Naive thymus-derived CD4-positive, alpha-beta T cell (primary cell): ENCODE data around the gene EPB41L3. TPM values are rescaled to one million over a fixed set of nuclear protein-coding genes. Genes with fewer than 3 reads are reported as not detected.
"Not testable (repeated sequence)": the region's sequence is repeated elsewhere in the genome, so short reads cannot be mapped to it uniquely, and the experiment has no call there.

ENCODE experiments used
- ATAC-seq: fragments of 150-1000 bp; cut with Tn5 transposase; 2 replicates; pipeline ENCODE4 v1.10.0; 2021; ENCODE audit warnings: mild to moderate bottlenecking, moderate library complexity
- CTCF ChIA-PET: fragments of 350-600 bp; sonication (Branson Sonifier 250); formaldehyde crosslinking; loops from one replicate; lab custom pipeline; 2021; ENCODE audit warnings: antibody characterized with exemption; lab: Charles Lee
- POLR2A ChIA-PET: fragments of 350-600 bp; sonication (Branson Sonifier 250); formaldehyde crosslinking; loops from one replicate; lab custom pipeline; 2021; ENCODE audit warnings: antibody characterized with exemption, inconsistent platforms; lab: Charles Lee
- DNase-seq, 9 donors: peaks; one replicate each; pipeline versions ENCODE4 v3.0.0 to v3.0.0-alpha.2; 2020 to 2022; ENCODE audit warnings: mixed read lengths in 1 of 9
- H3K27ac ChIP-seq: one replicate; pipeline ENCODE4 v1.7.0; 2013; ENCODE audit warnings: mild to moderate bottlenecking, low read depth, low read length, moderate library complexity
- H3K27me3 ChIP-seq, 2 donors: one replicate each; pipeline ENCODE4 v1.7.0; 2013; ENCODE audit warnings: low read length in 2 of 2, mild to moderate bottlenecking in 2 of 2, moderate library complexity in 2 of 2; ENCODE audit not compliant: control insufficient read depth in 2 of 2, insufficient read depth in 2 of 2
- H3K36me3 ChIP-seq, 3 experiments: 1 replicate in 2 of 3; 2 replicates in 1 of 3; pipeline ENCODE4 v1.7.0; 2013; ENCODE audit warnings: low read length in 3 of 3, mild to moderate bottlenecking in 3 of 3, moderate library complexity in 1 of 3; ENCODE audit not compliant: insufficient read depth in 3 of 3, control insufficient read depth in 2 of 3
- H3K4me1 ChIP-seq, 2 donors: one replicate each; pipeline ENCODE4 v1.7.0; 2013; ENCODE audit warnings: low read length in 2 of 2, mild to moderate bottlenecking in 2 of 2, moderate library complexity in 1 of 2; ENCODE audit not compliant: control insufficient read depth in 2 of 2, insufficient read depth in 2 of 2
- H3K4me3 ChIP-seq: 2 replicates; pipeline ENCODE4 v1.7.0; 2013; ENCODE audit warnings: mild to moderate bottlenecking, low read length
- H3K9me3 ChIP-seq, 3 experiments: 1 replicate in 2 of 3; 2 replicates in 1 of 3; pipeline ENCODE4 v1.7.0; 2013; ENCODE audit warnings: low read length in 3 of 3; ENCODE audit not compliant: control insufficient read depth in 2 of 3
- H3K27ac Mint-ChIP-seq, 9 donors: one replicate each; pipeline ENCODE4 v1.8.0; 2020 to 2022; ENCODE audit warnings: mixed read lengths in 9 of 9, mild to moderate bottlenecking in 8 of 9, moderate library complexity in 5 of 9, inconsistent platforms in 2 of 9
- H3K27me3 Mint-ChIP-seq, 5 donors: one replicate each; pipeline ENCODE4 v1.8.0; 2021 to 2022; ENCODE audit warnings: mixed read lengths in 5 of 5, mild to moderate bottlenecking in 1 of 5
- H3K36me3 Mint-ChIP-seq, 5 donors: one replicate each; pipeline ENCODE4 v1.8.0; 2020 to 2022; ENCODE audit warnings: mixed read lengths in 5 of 5, mild to moderate bottlenecking in 3 of 5, inconsistent platforms in 1 of 5
- H3K4me1 Mint-ChIP-seq, 7 donors: one replicate each; pipeline ENCODE4 v1.8.0; 2020 to 2022; ENCODE audit warnings: mixed read lengths in 7 of 7, mild to moderate bottlenecking in 3 of 7, inconsistent platforms in 1 of 7
- H3K4me3 Mint-ChIP-seq, 10 donors: one replicate each; pipeline ENCODE4 v1.8.0; 2020 to 2022; ENCODE audit warnings: mild to moderate bottlenecking in 10 of 10, mixed read lengths in 10 of 10, moderate library complexity in 6 of 10, inconsistent platforms in 2 of 10
- H3K9me3 Mint-ChIP-seq, 11 donors: one replicate each; pipeline ENCODE4 v1.8.0; 2020 to 2022; ENCODE audit warnings: mixed read lengths in 11 of 11, mild to moderate bottlenecking in 4 of 11, inconsistent platforms in 1 of 11, moderate library complexity in 1 of 11
- intact Hi-C, 2 donors: fragments of 100-400 bp; cut with micrococcal nuclease; formaldehyde crosslinking; loops; one replicate each; pipeline ENCODE4 v1.15.1; 2023
- polyA plus RNA-seq, 2 donors: library from polyadenylated mRNA; unstranded; fragments of 300-500 nt; fragmentation: Illumina TruSeq; gene quantifications; one replicate each; pipeline ENCODE4 v1.2.3, GENCODE V29; 2021
- total RNA-seq, 6 experiments: library from RNA in 5 of 6; stranded (reverse) in 5 of 6; gene quantifications; 1 replicate in 5 of 6; 2 replicates in 1 of 6; pipeline ENCODE4 v1.2.3 and lab custom pipeline; 2021 to 2026

Gene EPB41L3
- total and polyA plus RNA-seq, 7 experiments from 2014 or later = 1.5 to 35.5 (median 12.5) TPM

GRCh38 chr18:5490753-5491480 lies 52.9 kb downstream of the EPB41L3 start:
- Histone ChIP-seq H3K4me1 (no peaks in the 10 kb centered on the region), H3K36me3 (no peaks in the 10 kb centered on the region), H3K9me3 (no peaks in the 10 kb centered on the region), H3K27ac (no peak overlapping the region), H3K27me3 (no peaks in the 10 kb centered on the region), H3K4me3 (no peak overlapping the region)
- Mint-ChIP-seq H3K27ac (peak overlapping the region in 2 of 9 donors; percentile 4), H3K4me1 (peaks cover 0 to 9% (median 4%) of the 10 kb centered on the region in 7 donors), H3K9me3 (peaks cover 0 to 10% (median under 1%) of the 10 kb centered on the region in 11 donors), H3K36me3 (peaks cover 0 to 14% (median 4%) of the 10 kb centered on the region in 5 donors), H3K4me3 (no peak overlapping the region), H3K27me3 (peaks cover 0 to 14% (median 10%) of the 10 kb centered on the region in 5 donors)
- CTCF ChIA-PET = no interaction called here
- ATAC-seq (no peak), DNase-seq (peak in 1 of 9 donors; percentile 1)
- POLR2A ChIA-PET = no interaction called here
- intact Hi-C loops = no loop called here

- DNase-seq (no peak), ATAC-seq (no peak)
- no peak overlapping the region for H3K27ac ChIP-seq
- no peaks in the 10 kb centered on the region for H3K4me1 ChIP-seq
- H3K27ac Mint-ChIP-seq = no peak overlapping the region
- H3K36me3 Mint-ChIP-seq = peaks cover 0 to 21% (median 4%) of the 10 kb centered on the region in 5 donors
- ChIA-PET POLR2A (no interaction called here), CTCF (no interaction called here)
- H3K36me3 ChIP-seq = no peaks in the 10 kb centered on the region
- peaks cover 0 to 13% (median 4%) of the 10 kb centered on the region in 11 donors for H3K9me3 Mint-ChIP-seq
- no peak overlapping the region for H3K4me3 ChIP-seq
- H3K9me3 ChIP-seq = no peaks in the 10 kb centered on the region
- H3K27me3 ChIP-seq = no peaks in the 10 kb centered on the region
- no peak overlapping the region for H3K4me3 Mint-ChIP-seq
- intact Hi-C loops = no loop called here
- peaks cover 0 to 11% (median 4%) of the 10 kb centered on the region in 7 donors for H3K4me1 Mint-ChIP-seq
- H3K27me3 Mint-ChIP-seq = peaks cover 0 to 13% (median 10%) of the 10 kb centered on the region in 5 donors
Measured at GRCh38 chr18:5488844-5489243, 55.0 kb downstream of the EPB41L3 start.

- Mint-ChIP-seq H3K9me3 (peaks cover 0 to 13% (median 3%) of the 10 kb centered on the region in 11 donors), H3K4me1 (peaks cover 0 to 17% (median 0%) of the 10 kb centered on the region in 7 donors), H3K27me3 (peaks cover 0 to 11% (median 10%) of the 10 kb centered on the region in 5 donors), H3K36me3 (peaks cover 0 to 28% (median 4%) of the 10 kb centered on the region in 5 donors)
- H3K4me3 ChIP-seq, H3K27ac Mint-ChIP-seq, ATAC-seq, intact Hi-C loops, POLR2A ChIA-PET, H3K9me3 ChIP-seq, DNase-seq, H3K4me3 Mint-ChIP-seq, CTCF ChIA-PET, H3K36me3 ChIP-seq, H3K4me1 ChIP-seq, H3K27me3 ChIP-seq, H3K27ac ChIP-seq: not testable (repeated sequence)
Measured at GRCh38 chr18:5488044-5488443, 55.8 kb downstream of the EPB41L3 start.

- Histone ChIP-seq H3K27me3 (no peaks in the 10 kb centered on the region), H3K27ac (no peak overlapping the region), H3K9me3 (no peaks in the 10 kb centered on the region), H3K4me1 (no peaks in the 10 kb centered on the region), H3K36me3 (no peaks in the 10 kb centered on the region), H3K4me3 (no peak overlapping the region)
- DNase-seq (no peak), ATAC-seq (no peak)
- Mint-ChIP-seq H3K27me3 (peaks cover 0 to 18% (median 6%) of the 10 kb centered on the region in 5 donors), H3K27ac (no peak overlapping the region), H3K36me3 (peaks cover 0 to 41% (median 13%) of the 10 kb centered on the region in 5 donors), H3K4me1 (peaks cover 0 to 16% (median 6%) of the 10 kb centered on the region in 7 donors), H3K9me3 (peaks cover 0 to 28% (median 12%) of the 10 kb centered on the region in 11 donors), H3K4me3 (no peak overlapping the region)
- ChIA-PET POLR2A (no interaction called here), CTCF (no interaction called here)
- intact Hi-C loops = no loop called here
Measured at GRCh38 chr18:5484526-5484925, 59.3 kb downstream of the EPB41L3 start.

- no peak overlapping the region for H3K27ac Mint-ChIP-seq
- ChIA-PET POLR2A (no interaction called here), CTCF (no interaction called here)
- no peak overlapping the region for H3K4me3 ChIP-seq
- peaks cover 0 to 33% (median 9%) of the 10 kb centered on the region in 5 donors for H3K36me3 Mint-ChIP-seq
- no peak overlapping the region for H3K27ac ChIP-seq
- peaks cover 0 to 28% (median 12%) of the 10 kb centered on the region in 11 donors for H3K9me3 Mint-ChIP-seq
- no peaks in the 10 kb centered on the region for H3K9me3 ChIP-seq
- H3K4me3 Mint-ChIP-seq = no peak overlapping the region
- ATAC-seq (no peak), DNase-seq (no peak)
- peaks cover 0 to 16% (median 6%) of the 10 kb centered on the region in 7 donors for H3K4me1 Mint-ChIP-seq
- no peaks in the 10 kb centered on the region for H3K27me3 ChIP-seq
- H3K4me1 ChIP-seq = no peaks in the 10 kb centered on the region
- intact Hi-C loops = no loop called here
- H3K27me3 Mint-ChIP-seq = peaks cover 2 to 24% (median 12%) of the 10 kb centered on the region in 5 donors
- H3K36me3 ChIP-seq = no peaks in the 10 kb centered on the region
Measured at GRCh38 chr18:5481621-5482020, 62.2 kb downstream of the EPB41L3 start.

- peaks cover 0 to 29% (median 17%) of the 10 kb centered on the region in 5 donors for H3K27me3 Mint-ChIP-seq
- Histone ChIP-seq H3K9me3 (no peaks in the 10 kb centered on the region), H3K27me3 (no peaks in the 10 kb centered on the region), H3K4me1 (no peaks in the 10 kb centered on the region), H3K4me3 (no peak overlapping the region), H3K36me3 (no peaks in the 10 kb centered on the region), H3K27ac (no peak overlapping the region)
- H3K9me3 Mint-ChIP-seq = peaks cover 0 to 18% (median 7%) of the 10 kb centered on the region in 11 donors
- DNase-seq (no peak), ATAC-seq (no peak)
- peaks cover 0 to 20% (median 10%) of the 10 kb centered on the region in 7 donors for H3K4me1 Mint-ChIP-seq
- peaks cover 0 to 18% (median 9%) of the 10 kb centered on the region in 5 donors for H3K36me3 Mint-ChIP-seq
- ChIA-PET CTCF (interaction anchor here (0.6 kb wide), 1 partner anchor 54 kb away, joined by 3 read pairs; no protein-coding TSS in a partner anchor), POLR2A (no interaction called here)
- H3K27ac Mint-ChIP-seq = no peak overlapping the region
- H3K4me3 Mint-ChIP-seq = no peak overlapping the region
- intact Hi-C loops = no loop called here
Measured at GRCh38 chr18:5478261-5478660, 65.5 kb downstream of the EPB41L3 start.
